Tibial nerve (tissue), 3 donors: ENCODE results near the gene SLC35D1.

Source experiments
- POLR2A ChIP-seq, 2 donors: fragments of 450-650 bp; IDR thresholded peaks; one replicate each; pipeline ENCODE4 v1.6.1; 2017; ENCODE audit warnings: antibody characterized with exemption in 2 of 2, mild to moderate bottlenecking in 2 of 2, moderate library complexity in 2 of 2
- TF ChIP-seq, protein P1 (sequence below), 5 experiments: fragments of 200-600 bp in 3 of 5; fragments of 450-650 bp in 2 of 5; sonication (generic) in 3 of 5; IDR thresholded peaks; one replicate each; pipeline ENCODE4 v1.5.1; 2016 to 2019; ENCODE audit warnings: antibody characterized with exemption in 5 of 5, mild to moderate bottlenecking in 3 of 5, moderate library complexity in 2 of 5

GRCh38 chr1:67088440-67088839 lies 34.5 kb upstream of the SLC35D1 start:
- no peak for TF ChIP-seq POLR2A (IDR thresholded peaks at IDR 0.05)
- TF ChIP-seq, protein P1, sequence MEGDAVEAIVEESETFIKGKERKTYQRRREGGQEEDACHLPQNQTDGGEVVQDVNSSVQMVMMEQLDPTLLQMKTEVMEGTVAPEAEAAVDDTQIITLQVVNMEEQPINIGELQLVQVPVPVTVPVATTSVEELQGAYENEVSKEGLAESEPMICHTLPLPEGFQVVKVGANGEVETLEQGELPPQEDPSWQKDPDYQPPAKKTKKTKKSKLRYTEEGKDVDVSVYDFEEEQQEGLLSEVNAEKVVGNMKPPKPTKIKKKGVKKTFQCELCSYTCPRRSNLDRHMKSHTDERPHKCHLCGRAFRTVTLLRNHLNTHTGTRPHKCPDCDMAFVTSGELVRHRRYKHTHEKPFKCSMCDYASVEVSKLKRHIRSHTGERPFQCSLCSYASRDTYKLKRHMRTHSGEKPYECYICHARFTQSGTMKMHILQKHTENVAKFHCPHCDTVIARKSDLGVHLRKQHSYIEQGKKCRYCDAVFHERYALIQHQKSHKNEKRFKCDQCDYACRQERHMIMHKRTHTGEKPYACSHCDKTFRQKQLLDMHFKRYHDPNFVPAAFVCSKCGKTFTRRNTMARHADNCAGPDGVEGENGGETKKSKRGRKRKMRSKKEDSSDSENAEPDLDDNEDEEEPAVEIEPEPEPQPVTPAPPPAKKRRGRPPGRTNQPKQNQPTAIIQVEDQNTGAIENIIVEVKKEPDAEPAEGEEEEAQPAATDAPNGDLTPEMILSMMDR (IDR thresholded peaks at IDR 0.05), result no peak
